EH (cell line): ENCODE data around the gene ATP2A3.

ENCODE experiments used
- DNase-seq: peaks from one replicate; pipeline ENCODE4 v3.0.0-alpha.2; 2015; ENCODE audit warnings: low read depth

ATP2A3 gene

GRCh38 chr17:3964203-3965117, at the start of gene ATP2A3:
Gene ATP2A3, minus strand, starts transcription at chr17:3964437. Its CDS starts 146 bp downstream, at chr17:3964291.
- DNase-seq: peak; percentile 12

DNA sequence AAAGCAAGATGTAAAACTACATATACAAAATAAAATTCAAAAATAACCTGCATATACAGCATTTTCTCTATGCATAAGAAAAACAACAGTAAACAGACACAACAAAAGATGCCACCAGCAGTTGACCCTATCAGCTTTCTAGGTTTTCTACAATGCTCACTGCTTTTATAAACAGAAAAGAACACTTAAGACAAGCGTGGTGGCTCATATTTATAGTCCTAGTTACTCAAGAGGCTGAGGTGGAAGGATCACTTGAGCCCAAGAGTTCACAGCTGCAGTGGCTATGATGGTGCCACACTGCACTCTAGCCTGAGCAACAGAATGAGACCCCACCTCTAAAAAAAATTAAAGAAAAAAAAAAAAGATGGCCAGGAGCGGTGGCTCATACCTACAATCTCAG, 46.5 kb upstream of the ATP2A3 start:
- DNase-seq: no peak

DNA sequence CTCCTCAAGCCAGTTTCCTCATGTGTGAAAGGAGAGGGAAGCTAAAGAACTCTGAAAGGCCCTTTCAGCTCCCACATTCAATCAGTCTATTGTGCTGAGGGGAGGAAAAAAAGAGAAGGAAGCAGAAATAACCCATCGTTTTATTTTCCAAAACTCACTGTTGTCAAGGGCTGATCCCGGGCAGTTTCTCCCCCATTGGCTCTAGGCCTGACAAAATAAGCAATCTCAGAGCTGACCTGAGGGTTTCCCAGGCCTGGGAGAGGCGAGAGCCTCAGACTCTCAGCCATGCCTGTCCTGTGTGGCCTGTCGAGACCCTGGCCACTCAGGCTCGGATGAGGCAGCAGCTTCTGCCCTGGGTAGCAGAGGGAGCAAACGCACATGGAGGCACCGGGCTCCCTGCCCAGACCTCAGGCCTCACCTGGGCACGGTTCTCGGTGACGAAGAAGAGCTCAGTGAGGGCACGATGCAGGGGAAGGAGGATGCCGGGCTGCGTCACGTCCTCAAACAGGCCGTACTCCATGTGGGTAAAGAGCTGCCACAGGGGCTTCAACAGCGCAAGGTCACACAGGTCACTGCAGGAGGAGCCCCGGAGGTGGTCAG, 45.0 kb upstream of the ATP2A3 start:
- DNase-seq: no peak

- DNase-seq: no peak
Observed at GRCh38 chr17:4008441-4009185, 44.4 kb upstream of the ATP2A3 start.

DNA sequence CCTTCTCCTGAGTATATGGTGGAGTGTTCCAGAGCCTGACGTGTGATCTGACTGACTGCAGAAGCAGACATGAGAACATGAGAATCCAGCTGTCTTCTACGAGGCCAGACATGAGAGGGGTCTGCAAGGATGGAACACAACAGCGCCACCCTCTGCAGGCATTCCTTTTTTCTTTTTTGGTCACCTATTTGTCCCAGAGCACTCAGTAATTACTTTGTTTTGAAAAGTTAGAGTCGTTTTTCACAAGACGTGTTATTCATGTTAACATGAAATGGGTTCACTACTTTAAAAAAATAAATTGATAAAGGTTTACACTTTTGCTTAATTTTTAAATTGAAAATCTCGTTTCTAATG, 43.8 kb upstream of the ATP2A3 start:
- DNase-seq: no peak

- DNase-seq: no peak
Observed at GRCh38 chr17:4007346-4008081, 43.3 kb upstream of the ATP2A3 start.

GRCh38 chr17:4006745-4007211, 42.5 kb upstream of the ATP2A3 start:
- DNase-seq: no peak

GRCh38 chr17:4006165-4006589, 41.9 kb upstream of the ATP2A3 start:
- no peak for DNase-seq

- no peak for DNase-seq
Observed at GRCh38 chr17:4005296-4006164, 41.3 kb upstream of the ATP2A3 start.

- DNase-seq: peak; percentile 30
Observed at GRCh38 chr17:4004517-4005295, 40.5 kb upstream of the ATP2A3 start.

GRCh38 chr17:4003501-4004421, 39.5 kb upstream of the ATP2A3 start:
- no peak for DNase-seq

DNA sequence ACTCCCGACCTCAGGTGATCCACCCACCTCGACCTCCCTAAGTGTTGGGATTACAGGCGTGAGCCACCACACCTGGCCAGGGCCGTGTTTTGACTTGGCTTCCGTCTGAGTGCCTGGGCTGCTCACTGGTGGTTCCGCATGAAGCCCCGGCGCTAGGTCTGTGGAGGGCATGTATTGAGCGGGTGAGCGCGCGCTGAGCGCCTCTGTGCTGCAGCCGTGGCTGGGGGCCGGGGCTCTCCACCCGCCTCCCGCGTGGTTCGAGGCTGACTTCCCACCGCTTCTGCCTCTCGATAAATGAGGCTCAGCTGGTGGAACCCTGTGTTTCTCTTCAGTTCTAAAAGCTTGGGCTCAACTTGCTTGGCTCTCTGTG, 38.9 kb upstream of the ATP2A3 start:
- DNase-seq: no peak

DNA sequence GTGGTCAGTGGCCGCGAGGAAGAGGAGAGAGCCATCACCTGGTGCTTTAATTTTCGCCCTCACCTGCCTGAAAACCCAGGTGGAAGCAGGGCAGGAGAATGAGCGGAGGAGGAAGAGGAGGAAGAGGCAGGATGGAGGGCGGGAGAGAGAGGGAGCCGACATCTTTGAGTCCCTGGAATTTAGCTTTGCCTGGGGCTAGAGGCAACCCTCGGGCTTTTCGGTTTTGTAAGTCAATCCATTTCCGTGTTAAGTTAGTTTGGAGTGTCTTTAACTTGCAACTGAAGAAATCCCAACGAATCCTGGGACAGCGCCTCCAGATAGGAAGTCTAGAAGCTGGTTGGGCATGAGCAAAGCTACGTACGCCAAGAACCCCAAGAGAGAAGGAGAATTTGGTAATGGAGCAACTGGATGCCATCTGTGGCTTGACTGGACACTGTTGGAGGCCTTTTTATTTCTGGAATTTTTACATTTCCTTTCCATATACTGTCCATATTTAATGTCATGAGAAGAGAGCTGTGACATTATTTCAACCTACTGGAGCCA, 36.9 kb upstream of the ATP2A3 start:
- DNase-seq: no peak

GRCh38 chr17:3998436-3998835, 34.2 kb upstream of the ATP2A3 start:
- DNase-seq: no peak

GRCh38 chr17:3995067-3995466, 30.8 kb upstream of the ATP2A3 start:
- DNase-seq: no peak

- no peak for DNase-seq
Observed at GRCh38 chr17:3994221-3994576, 30.0 kb upstream of the ATP2A3 start.

DNA sequence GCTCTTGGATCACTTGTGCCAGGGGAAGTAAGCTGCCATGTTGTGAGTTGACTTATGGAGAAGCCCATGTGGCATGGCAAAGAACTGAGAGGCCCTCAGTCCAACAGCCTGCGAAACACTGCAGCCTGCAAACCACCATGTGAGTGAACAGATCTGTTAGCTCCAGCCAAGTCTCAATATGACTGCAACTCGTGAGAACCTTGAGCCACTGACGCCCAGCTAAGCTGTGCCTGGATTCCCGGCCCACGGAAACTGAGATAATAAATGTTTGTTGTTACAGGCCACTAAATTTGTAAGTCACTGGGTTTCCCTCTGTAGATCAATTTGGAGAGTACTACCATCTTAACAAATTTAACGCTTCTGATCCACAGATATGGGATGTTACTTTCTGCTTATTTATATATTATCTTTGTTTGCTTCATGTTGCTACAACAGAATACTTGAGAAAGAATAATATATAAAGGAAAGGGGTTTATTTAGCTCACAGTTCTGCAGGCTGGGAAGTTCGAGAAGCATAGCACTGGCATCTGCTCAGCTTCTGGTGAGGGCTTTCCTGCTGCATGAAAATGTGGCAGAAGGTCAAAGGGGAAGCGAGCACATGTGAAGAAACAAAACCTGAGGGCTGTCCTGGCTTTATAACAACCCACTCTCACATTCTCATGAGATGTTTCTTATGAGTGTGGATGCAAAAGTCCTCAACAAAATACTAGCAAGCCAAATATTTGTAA, 29.4 kb upstream of the ATP2A3 start:
- DNase-seq: no peak

GRCh38 chr17:3992370-3992769, 28.1 kb upstream of the ATP2A3 start:
- DNase-seq: no peak
